Stimulated activated CD8-positive, alpha-beta memory T cell treated with anti-CD3 and anti-CD28 coated beads, Interleukin-7, amount 100 ng/mL, for 24 hours (primary cell): ENCODE results near the gene UNC80.
"Not testable (repeated sequence)": the region's sequence is repeated elsewhere in the genome, so short reads cannot be mapped to it uniquely, and the experiment has no call there.

Experiments
- DNase-seq: peaks from one replicate; pipeline ENCODE4 v3.0.0-alpha.2; 2020; ENCODE audit warnings: low read depth

UNC80 gene

GRCh38 chr2:209771474-209772289, at the start of gene UNC80:
UNC80 (plus strand) TSS chr2:209771832; CDS start chr2:209772073, 241 bp downstream.
- DNase-seq = no peak

- no peak for DNase-seq
Observed at GRCh38 chr2:209726311-209726710, 45.3 kb upstream of the UNC80 start.

- DNase-seq = no peak
Observed at GRCh38 chr2:209727077-209727476, 44.6 kb upstream of the UNC80 start.

GRCh38 chr2:209734805-209735204, 36.8 kb upstream of the UNC80 start:
- no peak for DNase-seq

- DNase-seq = no peak
Observed at GRCh38 chr2:209741953-209742352, 29.7 kb upstream of the UNC80 start.

GRCh38 chr2:209753020-209753419, 18.6 kb upstream of the UNC80 start:
- DNase-seq = no peak

GRCh38 chr2:209757163-209757562, 14.5 kb upstream of the UNC80 start:
- DNase-seq = no peak

- DNase-seq = no peak
Observed at GRCh38 chr2:209761566-209761965, 10.1 kb upstream of the UNC80 start.

- DNase-seq = no peak
Observed at GRCh38 chr2:209762563-209762962, 9.1 kb upstream of the UNC80 start.

- no peak for DNase-seq
Observed at GRCh38 chr2:209763106-209763505, 8.5 kb upstream of the UNC80 start.

- DNase-seq = no peak
Observed at GRCh38 chr2:209766613-209767012, 5.0 kb upstream of the UNC80 start.

GRCh38 chr2:209767316-209767715, 4.3 kb upstream of the UNC80 start:
- DNase-seq = no peak

GRCh38 chr2:209768557-209768956, 3.1 kb upstream of the UNC80 start:
- no peak for DNase-seq

GRCh38 chr2:209772290-209772685, 656 bp downstream of the UNC80 start:
- no peak for DNase-seq

GRCh38 chr2:209773377-209773776, 1.7 kb downstream of the UNC80 start:
- no peak for DNase-seq

GRCh38 chr2:209787416-209787815, 15.8 kb downstream of the UNC80 start:
- DNase-seq = no peak

GRCh38 chr2:209788925-209789324, 17.3 kb downstream of the UNC80 start:
- no peak for DNase-seq

GRCh38 chr2:209790066-209790728, 18.6 kb downstream of the UNC80 start:
- no peak for DNase-seq

GRCh38 chr2:209791151-209791550, 19.5 kb downstream of the UNC80 start:
- DNase-seq = no peak

GRCh38 chr2:209795425-209795824, 23.8 kb downstream of the UNC80 start:
- DNase-seq = not testable (repeated sequence)

GRCh38 chr2:209805351-209805750, 33.7 kb downstream of the UNC80 start:
- DNase-seq = no peak

- no peak for DNase-seq
Observed at GRCh38 chr2:209806318-209806717, 34.7 kb downstream of the UNC80 start.

- no peak for DNase-seq
Observed at GRCh38 chr2:209808521-209808920, 36.9 kb downstream of the UNC80 start.

- no peak for DNase-seq
Observed at GRCh38 chr2:209809256-209809655, 37.6 kb downstream of the UNC80 start.
